Spinal cord (tissue), 10 donors: ENCODE data around the gene KIF19. TPM values are rescaled to one million over a fixed set of nuclear protein-coding genes. Genes with fewer than 3 reads are reported as not detected.

Experiments used
- DNase-seq, 6 donors: peaks; one replicate each; pipeline versions ENCODE4 v3.0.0 to v3.0.0-alpha.2; 2013 to 2015; ENCODE audit warnings: low spot score in 6 of 6, low read depth in 4 of 6
- H3K27ac ChIP-seq: one replicate; pipeline ENCODE4 v1.5.1; 2013; ENCODE audit warnings: low read depth, low read length, control low read depth
- H3K27me3 ChIP-seq: one replicate; pipeline ENCODE4 v1.6.1; 2013; ENCODE audit warnings: low read length; ENCODE audit not compliant: control insufficient read depth, insufficient read depth
- H3K36me3 ChIP-seq: one replicate; pipeline ENCODE4 v1.6.1; 2013; ENCODE audit warnings: low read length; ENCODE audit not compliant: control insufficient read depth, insufficient read depth
- H3K4me1 ChIP-seq: one replicate; pipeline ENCODE4 v1.6.1; 2013; ENCODE audit warnings: low read length; ENCODE audit not compliant: control insufficient read depth, insufficient read depth
- H3K4me3 ChIP-seq: one replicate; pipeline ENCODE4 v1.5.1; 2013; ENCODE audit warnings: low read depth, low read length, control low read depth
- H3K9me3 ChIP-seq: one replicate; pipeline ENCODE4 v1.6.1; 2013; ENCODE audit warnings: low read length; ENCODE audit not compliant: control insufficient read depth, insufficient read depth
- WGBS: methylation state at CpG from one replicate; pipeline ENCODE4 v1.1.5; 2013; ENCODE audit warnings: missing lambda C conversion rate; ENCODE audit not compliant: insufficient coverage; 5-methylcytosine and 5-hydroxymethylcytosine counted together
- polyA plus RNA-seq, 2 donors: library from polyadenylated mRNA; unstranded; fragments of 120-200 nt; gene quantifications; one replicate each; pipeline ENCODE4 v1.2.1, GENCODE V29; 2013; ENCODE audit not compliant: insufficient read length in 2 of 2
- total RNA-seq, 2 donors: library from RNA; depleted of rRNA in 1 of 2; stranded (reverse); fragments of 120-200 nt in 1 of 2; fragments of >200 nt in 1 of 2; gene quantifications; one replicate each; pipeline versions ENCODE4 v1.2.3 to v1.2.4, GENCODE V29; 2013 to 2014
- donor health status: healthy.

Gene KIF19
- total and polyA plus RNA-seq, 4 donors = 1.8 to 2.8 (median 2.5) TPM

- Histone ChIP-seq H3K27ac (no peak overlapping the region), H3K9me3 (no peaks in the 10 kb centered on the region), H3K4me3 (no peak overlapping the region), H3K4me1 (peaks cover 38% of the 10 kb centered on the region), H3K36me3 (peaks cover 27% of the 10 kb centered on the region), H3K27me3 (peaks cover 45% of the 10 kb centered on the region)
- 25% methylated on average over 103 of the region's 105 CpGs for WGBS
- DNase-seq = peak in 1 of 6 donors; percentile 47
These were observed 30.8 kb downstream of the KIF19 start for GRCh38 chr17:74356646-74357465.

GRCh38 chr17:74357466-74357809 lies 31.4 kb downstream of the KIF19 start:
- no peak overlapping the region for H3K4me3 ChIP-seq
- H3K27me3 ChIP-seq = peaks cover 40% of the 10 kb centered on the region
- no peaks in the 10 kb centered on the region for H3K9me3 ChIP-seq
- peaks cover 27% of the 10 kb centered on the region for H3K36me3 ChIP-seq
- WGBS = 42% methylated on average over 32 of the region's 32 CpGs
- DNase-seq = no peak
- H3K27ac ChIP-seq = no peak overlapping the region
- H3K4me1 ChIP-seq = peaks cover 38% of the 10 kb centered on the region

- Histone ChIP-seq H3K27ac (no peak overlapping the region), H3K4me3 (no peak overlapping the region), H3K36me3 (peaks cover 27% of the 10 kb centered on the region), H3K27me3 (peaks cover 28% of the 10 kb centered on the region), H3K4me1 (peaks cover 50% of the 10 kb centered on the region), H3K9me3 (no peaks in the 10 kb centered on the region)
- DNase-seq = no peak
- WGBS = 91% methylated on average over 4 of the region's 9 CpGs
These were observed 32.7 kb downstream of the KIF19 start for GRCh38 chr17:74358697-74359096.

GRCh38 chr17:74359916-74360315 lies 33.9 kb downstream of the KIF19 start:
- Histone ChIP-seq H3K4me1 (peaks cover 53% of the 10 kb centered on the region), H3K4me3 (no peak overlapping the region), H3K9me3 (no peaks in the 10 kb centered on the region), H3K27me3 (peaks cover 17% of the 10 kb centered on the region), H3K27ac (no peak overlapping the region), H3K36me3 (peaks cover 24% of the 10 kb centered on the region)
- 86% methylated on average over 17 of the region's 22 CpGs for WGBS
- DNase-seq = no peak

GRCh38 chr17:74360899-74361229 lies 34.8 kb downstream of the KIF19 start:
- DNase-seq = no peak
- peak overlapping the region; percentile 22 for H3K4me3 ChIP-seq
- H3K36me3 ChIP-seq = peaks cover 18% of the 10 kb centered on the region
- 32% methylated on average over 7 of the region's 7 CpGs for WGBS
- H3K9me3 ChIP-seq = no peaks in the 10 kb centered on the region
- H3K27me3 ChIP-seq = peaks cover 17% of the 10 kb centered on the region
- peak overlapping the region; percentile 86 for H3K27ac ChIP-seq
- H3K4me1 ChIP-seq = peaks cover 53% of the 10 kb centered on the region

GRCh38 chr17:74361230-74362068 lies 35.4 kb downstream of the KIF19 start, which contains the start of gene BTBD17:
TSS of gene BTBD17 (minus strand) at chr17:74361868. CDS start at chr17:74361819, 49 bp downstream.
- Histone ChIP-seq H3K4me3 (peak within 1 kb of the TSS; percentile 22), H3K27me3 (peaks cover 12% of the 10 kb centered on the region), H3K36me3 (peaks cover 12% of the 10 kb centered on the region), H3K4me1 (peaks cover 51% of the 10 kb centered on the region), H3K9me3 (no peaks in the 10 kb centered on the region), H3K27ac (peak within 1 kb of the TSS; percentile 86)
- DNase-seq = peak in 3 of 6 donors; percentile 58 to 91 (median 90)
- WGBS = 9% methylated on average over 28 of the region's 28 CpGs

GRCh38 chr17:74362069-74362405 lies 36.0 kb downstream of the KIF19 start:
- peaks cover 10% of the 10 kb centered on the region for H3K36me3 ChIP-seq
- WGBS = 15% methylated on average over 6 of the region's 9 CpGs
- H3K9me3 ChIP-seq = no peaks in the 10 kb centered on the region
- peak in 1 of 6 donors; percentile 86 for DNase-seq
- H3K4me1 ChIP-seq = peaks cover 51% of the 10 kb centered on the region
- peak overlapping the region; percentile 86 for H3K27ac ChIP-seq
- peak overlapping the region; percentile 22 for H3K4me3 ChIP-seq
- H3K27me3 ChIP-seq = peaks cover 10% of the 10 kb centered on the region

GRCh38 chr17:74362810-74363498 lies 36.9 kb downstream of the KIF19 start:
- peaks cover 44% of the 10 kb centered on the region for H3K4me1 ChIP-seq
- H3K27me3 ChIP-seq = peaks cover 3% of the 10 kb centered on the region
- peak overlapping the region; percentile 86 for H3K27ac ChIP-seq
- peak in 4 of 6 donors; percentile 21 to 90 (median 67) for DNase-seq
- WGBS = 27% methylated on average over 14 of the region's 14 CpGs
- no peak overlapping the region for H3K4me3 ChIP-seq
- no peaks in the 10 kb centered on the region for H3K9me3 ChIP-seq
- peaks cover 5% of the 10 kb centered on the region for H3K36me3 ChIP-seq

GRCh38 chr17:74367206-74367605 lies 41.2 kb downstream of the KIF19 start, which contains the start of gene GPR142:
TSS of gene GPR142 (plus strand) at chr17:74367506. CDS start at chr17:74369541, 2,035 bp downstream.
- H3K4me1 ChIP-seq = peaks cover 30% of the 10 kb centered on the region
- no peak within 1 kb of the TSS for H3K27ac ChIP-seq
- H3K4me3 ChIP-seq = no peak within 1 kb of the TSS
- H3K36me3 ChIP-seq = no peaks in the 10 kb centered on the region
- no peaks in the 10 kb centered on the region for H3K27me3 ChIP-seq
- WGBS = 88% methylated on average over 4 of the region's 5 CpGs
- DNase-seq = no peak
- H3K9me3 ChIP-seq = no peaks in the 10 kb centered on the region
